Peyer's patch (tissue), 4 donors: ENCODE measurements around the gene UBE2Q2. TPM values are rescaled to one million over a fixed set of nuclear protein-coding genes. Genes with fewer than 3 reads are reported as not detected.
A peak's percentile ranks its signal among the peaks of the same experiment; 100 is the strongest.

Source experiments
- DNase-seq, 3 donors: peaks; one replicate each; pipeline ENCODE4 v3.0.0-alpha.2; 2017 to 2019
- H3K27ac ChIP-seq, 4 donors: fragments of 200-600 bp; sonication (generic); one replicate each; pipeline ENCODE4 v1.5.1; 2016 to 2019
- H3K27me3 ChIP-seq, 2 donors: fragments of 200-600 bp; sonication (generic); one replicate each; pipeline ENCODE4 v1.5.1; 2019
- H3K36me3 ChIP-seq, 3 donors: fragments of 200-600 bp; sonication (generic); one replicate each; pipeline ENCODE4 v1.5.1; 2016 to 2019
- H3K4me1 ChIP-seq, 4 donors: fragments of 200-600 bp; sonication (generic); one replicate each; pipeline ENCODE4 v1.5.1; 2016 to 2019
- H3K4me3 ChIP-seq, 4 donors: fragments of 200-600 bp; sonication (generic); 1 replicate in 3 of 4; 2 replicates in 1 of 4; pipeline ENCODE4 v1.5.1; 2016 to 2019; ENCODE audit warnings: mild to moderate bottlenecking in 1 of 4
- H3K9me3 ChIP-seq, 4 donors: fragments of 200-600 bp; sonication (generic); one replicate each; pipeline ENCODE4 v1.5.1; 2016 to 2019; ENCODE audit warnings: mild to moderate bottlenecking in 1 of 4
- POLR2A ChIP-seq, 2 donors: fragments of 450-650 bp; IDR thresholded peaks; one replicate each; pipeline ENCODE4 v1.5.1; 2017; ENCODE audit warnings: antibody characterized with exemption in 2 of 2, mild to moderate bottlenecking in 2 of 2, moderate library complexity in 2 of 2
- total RNA-seq, 4 donors: library from RNA; depleted of rRNA; stranded (reverse); fragments of >200 nt; gene quantifications; one replicate each; pipeline ENCODE4 v1.1.0, GENCODE V29; 2016
- TF ChIP-seq, protein P1 (sequence below), 6 experiments: fragments of 450-650 bp in 4 of 6; fragments of 200-600 bp in 2 of 6; sonication (generic) in 1 of 6; IDR thresholded peaks; one replicate each; pipeline ENCODE4 v1.5.1; 2017 to 2019; ENCODE audit warnings: antibody characterized with exemption in 6 of 6, mild to moderate bottlenecking in 3 of 6, moderate library complexity in 1 of 6

The UBE2Q2 gene
- total RNA-seq, 4 donors from 2014 or later: 9.3 to 52.0 (median 12.2) TPM

DNA sequence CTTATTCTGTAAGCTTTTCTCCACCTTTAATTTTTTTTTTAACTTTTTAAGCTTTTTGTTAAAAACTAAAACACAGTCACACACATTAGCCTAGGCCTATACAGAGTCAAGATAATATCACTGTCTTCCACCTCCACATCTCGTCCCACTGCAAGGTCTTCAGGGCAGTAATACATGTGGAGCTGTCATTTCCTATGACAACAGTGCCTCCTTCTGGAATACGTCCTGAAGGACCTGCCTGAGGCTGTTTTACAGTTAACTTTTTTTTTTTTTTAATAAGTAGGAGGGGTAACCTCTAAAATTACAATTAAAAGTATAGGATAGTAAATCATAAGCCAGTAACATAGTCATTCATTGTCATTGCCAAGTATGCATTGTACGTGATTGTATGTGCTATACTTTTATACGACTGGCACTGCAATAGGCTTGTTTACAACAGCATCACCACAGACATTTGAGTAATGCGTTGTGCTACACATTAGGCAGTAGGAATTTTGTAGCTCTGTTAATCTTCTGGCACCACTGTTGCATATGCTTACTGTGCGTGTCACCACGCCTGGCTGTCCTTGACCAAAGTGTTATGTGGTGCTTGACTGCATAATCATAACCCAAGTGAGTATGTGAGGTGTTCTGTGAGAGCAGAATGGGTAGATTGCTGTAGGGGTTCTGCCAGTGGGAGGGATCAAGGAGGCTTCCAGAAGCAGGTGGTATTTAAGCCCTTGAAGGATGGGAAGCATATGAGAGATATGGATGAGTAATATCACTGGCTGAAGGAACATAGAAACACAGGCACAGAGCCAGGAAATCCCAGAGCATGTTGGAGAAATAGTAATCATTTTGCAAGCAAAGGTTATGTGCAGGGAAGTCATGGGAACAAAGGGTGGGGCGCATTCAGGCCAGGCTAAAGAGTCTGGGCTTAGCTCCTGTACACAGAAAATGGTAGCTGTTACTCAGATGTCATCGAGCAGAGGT, 78.8 kb downstream of the UBE2Q2 start:
- Histone ChIP-seq H3K4me3 (peak overlapping the region in 1 of 4 donors; percentile 8), H3K36me3 (peaks cover 0 to 10% (median 0%) of the 10 kb centered on the region in 3 donors), H3K4me1 (peaks cover 0 to 15% (median 0%) of the 10 kb centered on the region in 4 donors), H3K27me3 (no peaks in the 10 kb centered on the region), H3K27ac (peak overlapping the region in 2 of 4 donors; percentile 40 to 73), H3K9me3 (no peaks in the 10 kb centered on the region)
- TF ChIP-seq POLR2A (IDR thresholded peaks at IDR 0.05): no peak
- TF ChIP-seq, protein P1, sequence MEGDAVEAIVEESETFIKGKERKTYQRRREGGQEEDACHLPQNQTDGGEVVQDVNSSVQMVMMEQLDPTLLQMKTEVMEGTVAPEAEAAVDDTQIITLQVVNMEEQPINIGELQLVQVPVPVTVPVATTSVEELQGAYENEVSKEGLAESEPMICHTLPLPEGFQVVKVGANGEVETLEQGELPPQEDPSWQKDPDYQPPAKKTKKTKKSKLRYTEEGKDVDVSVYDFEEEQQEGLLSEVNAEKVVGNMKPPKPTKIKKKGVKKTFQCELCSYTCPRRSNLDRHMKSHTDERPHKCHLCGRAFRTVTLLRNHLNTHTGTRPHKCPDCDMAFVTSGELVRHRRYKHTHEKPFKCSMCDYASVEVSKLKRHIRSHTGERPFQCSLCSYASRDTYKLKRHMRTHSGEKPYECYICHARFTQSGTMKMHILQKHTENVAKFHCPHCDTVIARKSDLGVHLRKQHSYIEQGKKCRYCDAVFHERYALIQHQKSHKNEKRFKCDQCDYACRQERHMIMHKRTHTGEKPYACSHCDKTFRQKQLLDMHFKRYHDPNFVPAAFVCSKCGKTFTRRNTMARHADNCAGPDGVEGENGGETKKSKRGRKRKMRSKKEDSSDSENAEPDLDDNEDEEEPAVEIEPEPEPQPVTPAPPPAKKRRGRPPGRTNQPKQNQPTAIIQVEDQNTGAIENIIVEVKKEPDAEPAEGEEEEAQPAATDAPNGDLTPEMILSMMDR (IDR thresholded peaks at IDR 0.05): peak in 3 of 6 experiments; percentile 57 to 67 (median 59)
- peak in 2 of 3 donors; percentile 59 to 72 for DNase-seq

DNA sequence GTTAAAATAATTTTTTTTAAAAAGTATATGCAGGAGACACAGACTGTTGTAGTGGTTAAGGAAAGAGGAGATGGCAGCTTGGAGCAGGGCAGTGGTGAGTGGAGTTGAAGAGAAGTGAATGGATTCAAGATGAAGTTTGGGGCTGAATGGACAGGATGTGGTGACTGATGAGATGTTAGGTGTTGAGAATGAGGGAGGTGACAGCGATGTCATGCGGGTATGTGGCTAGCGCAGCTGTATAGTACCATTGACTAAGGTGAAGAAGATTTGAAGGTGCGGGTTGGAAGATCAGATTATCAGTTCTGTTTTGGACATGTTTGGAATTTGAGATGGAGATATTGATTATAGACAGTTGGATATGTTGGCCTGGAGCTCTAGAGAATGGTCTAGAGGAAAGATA, 80.5 kb downstream of the UBE2Q2 start:
- TF ChIP-seq POLR2A (IDR thresholded peaks at IDR 0.05): no peak
- TF ChIP-seq, protein P1 (IDR thresholded peaks at IDR 0.05): no peak

DNA sequence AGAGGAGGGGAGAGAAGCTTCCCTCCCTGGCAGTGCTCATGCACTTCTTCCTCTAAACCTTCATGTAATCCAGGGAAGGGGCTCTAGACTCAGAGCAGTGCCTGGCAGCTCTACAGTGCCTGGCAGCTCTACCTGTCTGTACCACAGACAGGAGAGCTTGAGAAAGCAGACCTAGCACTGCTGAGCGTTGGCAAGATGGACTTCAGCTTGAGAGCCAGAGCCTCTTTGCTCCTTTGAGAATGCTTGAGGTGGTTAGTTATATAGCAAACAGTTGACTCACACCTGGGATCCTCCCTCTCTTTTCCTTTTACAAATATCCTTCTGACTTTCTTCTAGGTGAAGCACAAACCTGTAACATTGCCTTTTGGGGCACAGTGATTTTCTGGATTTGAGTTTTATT, 81.3 kb downstream of the UBE2Q2 start:
- H3K27me3 ChIP-seq: no peaks in the 10 kb centered on the region
- peaks cover 0 to 15% (median 0%) of the 10 kb centered on the region in 4 donors for H3K4me1 ChIP-seq
- H3K36me3 ChIP-seq: no peaks in the 10 kb centered on the region
- H3K27ac ChIP-seq: no peak overlapping the region
- H3K9me3 ChIP-seq: no peaks in the 10 kb centered on the region
- TF ChIP-seq, protein P1 (IDR thresholded peaks at IDR 0.05): no peak
- no peak for TF ChIP-seq POLR2A (IDR thresholded peaks at IDR 0.05)
- no peak overlapping the region for H3K4me3 ChIP-seq
- DNase-seq: no peak

More for the DNA sequence above, 80.5 kb downstream of the UBE2Q2 start:
- no peaks in the 10 kb centered on the region for H3K9me3 ChIP-seq
- H3K27ac ChIP-seq: no peak overlapping the region
- peaks cover 0 to 15% (median 0%) of the 10 kb centered on the region in 4 donors for H3K4me1 ChIP-seq
- no peak for DNase-seq
- H3K4me3 ChIP-seq: no peak overlapping the region
- H3K27me3 ChIP-seq: no peaks in the 10 kb centered on the region
- H3K36me3 ChIP-seq: peaks cover 0 to 3% (median 0%) of the 10 kb centered on the region in 3 donors

DNA sequence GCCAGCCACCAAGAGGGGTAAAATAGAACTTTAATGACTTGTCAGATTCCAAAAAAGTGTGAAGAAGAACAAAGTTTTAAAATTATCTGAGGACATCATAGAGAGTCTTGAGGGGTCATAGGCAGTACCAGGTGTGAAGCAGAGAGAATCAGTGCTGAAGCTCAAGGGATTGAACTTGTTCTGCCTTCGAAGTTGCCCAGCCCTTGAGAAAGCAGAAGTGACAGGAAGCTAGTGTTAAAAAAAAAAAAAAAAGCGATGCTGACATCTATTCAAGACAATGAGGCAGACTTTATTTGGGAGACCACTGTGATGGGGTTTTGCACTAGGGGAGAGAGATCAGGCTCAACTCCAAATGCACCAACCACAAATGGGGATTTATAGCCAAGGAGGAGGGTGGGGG, 82.2 kb downstream of the UBE2Q2 start:
- DNase-seq: no peak
- Histone ChIP-seq H3K36me3 (peaks cover 0 to 8% (median 0%) of the 10 kb centered on the region in 3 donors), H3K4me3 (no peak overlapping the region), H3K9me3 (no peaks in the 10 kb centered on the region), H3K4me1 (peaks cover 0 to 15% (median 0%) of the 10 kb centered on the region in 4 donors), H3K27ac (no peak overlapping the region), H3K27me3 (no peaks in the 10 kb centered on the region)
- no peak for TF ChIP-seq POLR2A (IDR thresholded peaks at IDR 0.05)
- TF ChIP-seq, protein P1 (IDR thresholded peaks at IDR 0.05): no peak

DNA sequence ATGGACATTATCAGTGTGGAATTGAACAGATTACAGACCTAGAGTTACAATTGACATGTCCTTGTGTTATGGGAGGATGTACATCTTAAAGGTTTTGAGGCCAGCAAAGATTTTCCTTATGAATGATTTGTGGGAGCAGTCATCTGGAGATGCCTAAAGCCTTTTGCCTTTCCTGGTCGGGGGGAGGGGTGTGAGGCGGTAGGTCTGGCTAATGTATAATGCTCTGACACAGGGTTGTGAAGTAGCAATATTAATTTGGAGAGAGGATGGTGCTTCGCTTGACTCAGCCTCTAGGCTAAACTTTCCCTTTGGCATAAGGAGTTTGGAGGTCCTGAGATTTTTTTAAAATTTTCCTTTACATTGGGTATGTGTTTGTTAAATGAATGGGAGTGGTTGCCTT, 83.7 kb downstream of the UBE2Q2 start:
- Histone ChIP-seq H3K9me3 (no peaks in the 10 kb centered on the region), H3K4me1 (peaks cover 0 to 12% (median 0%) of the 10 kb centered on the region in 4 donors), H3K27me3 (no peaks in the 10 kb centered on the region), H3K4me3 (no peak overlapping the region), H3K36me3 (peaks cover 0 to 23% (median 0%) of the 10 kb centered on the region in 3 donors), H3K27ac (no peak overlapping the region)
- TF ChIP-seq, protein P1 (IDR thresholded peaks at IDR 0.05): no peak
- TF ChIP-seq POLR2A (IDR thresholded peaks at IDR 0.05): no peak
- DNase-seq: no peak
